AG04449 (cell line): ENCODE data around the gene OR2A7.
"Not testable (repeated sequence)": the region's sequence is repeated elsewhere in the genome, so short reads cannot be mapped to it uniquely, and the experiment has no call there.

Experiments
- CTCF ChIA-PET: fragments of 350-600 bp; formaldehyde crosslinking; extraction: SDS; loops from one replicate; lab custom pipeline; 2021; ENCODE audit warnings: antibody characterized with exemption; lab: Yijun Ruan, JAX
- POLR2A ChIA-PET: fragments of 400-600, 350-600 bp; formaldehyde crosslinking; extraction: SDS; loops from one replicate; lab custom pipeline; 2020; ENCODE audit warnings: antibody characterized with exemption, inconsistent platforms; lab: Yijun Ruan, JAX
- DNase-seq: peaks from one replicate; pipeline ENCODE4 v3.0.0-alpha.2; 2010; ENCODE audit warnings: low read depth, low spot score
- H3K4me3 ChIP-seq: 2 replicates; pipeline ENCODE4 v1.5.1; 2011; ENCODE audit warnings: low read depth, mild to moderate bottlenecking, control low read depth, low read length
- CTCF ChIP-seq: IDR thresholded peaks from one replicate; pipeline ENCODE4 v1.5.1; 2011; ENCODE audit warnings: mild to moderate bottlenecking, moderate library complexity, low read length, control low read depth, inconsistent platforms; ENCODE audit not compliant: insufficient read depth; ENCODE audit errors: missing control alignments

The OR2A7 gene

DNA sequence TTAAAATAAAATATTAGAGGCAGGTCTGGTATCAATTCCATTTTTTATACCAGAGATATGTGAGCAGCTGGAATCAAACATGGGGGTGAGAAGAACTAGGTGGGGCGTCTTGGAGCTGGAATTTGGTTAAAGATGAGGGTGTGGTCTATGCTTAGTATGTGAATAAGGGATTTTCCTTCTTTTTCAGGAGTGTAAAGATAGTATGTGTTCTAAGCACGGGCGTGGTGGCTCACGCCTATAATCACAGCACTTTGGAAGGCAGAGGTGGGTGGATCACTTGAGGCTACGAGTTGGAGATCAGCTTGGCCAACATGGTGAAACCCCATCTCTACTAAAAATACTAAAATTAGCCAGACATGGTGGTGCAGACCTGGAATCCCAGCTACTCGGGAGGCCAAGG, 10.7 kb upstream of the OR2A7 start:
- DNase-seq, H3K4me3 ChIP-seq, POLR2A ChIA-PET, CTCF ChIA-PET: not testable (repeated sequence)

DNA sequence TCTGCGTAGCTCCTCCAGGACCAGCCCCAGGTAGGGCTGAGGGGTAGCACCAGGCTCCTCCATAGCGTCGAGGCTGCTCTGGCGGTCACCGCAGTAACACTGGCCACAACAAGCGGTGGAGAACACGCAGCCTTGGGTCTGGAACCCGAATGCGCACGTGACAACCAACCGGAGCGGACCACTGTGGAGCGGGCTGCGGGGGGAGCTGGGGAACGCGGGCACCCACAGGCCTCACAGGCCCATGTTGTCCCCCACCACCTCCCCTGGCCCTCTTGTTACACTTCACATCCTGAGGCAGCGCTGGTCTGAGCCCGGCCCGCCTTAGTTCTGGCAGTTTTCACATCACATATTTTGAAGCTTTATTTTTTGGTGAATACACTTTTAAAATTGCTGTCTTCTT, 4.6 kb upstream of the OR2A7 start, which contains the start of gene CTAGE8:
Gene CTAGE8, minus strand, starts transcription at position 101 of the 400 bp plus-strand sequence. Its CDS starts 38 bp downstream, at position 63.
- CTCF ChIA-PET, DNase-seq, POLR2A ChIA-PET, H3K4me3 ChIP-seq: not testable (repeated sequence)

DNA sequence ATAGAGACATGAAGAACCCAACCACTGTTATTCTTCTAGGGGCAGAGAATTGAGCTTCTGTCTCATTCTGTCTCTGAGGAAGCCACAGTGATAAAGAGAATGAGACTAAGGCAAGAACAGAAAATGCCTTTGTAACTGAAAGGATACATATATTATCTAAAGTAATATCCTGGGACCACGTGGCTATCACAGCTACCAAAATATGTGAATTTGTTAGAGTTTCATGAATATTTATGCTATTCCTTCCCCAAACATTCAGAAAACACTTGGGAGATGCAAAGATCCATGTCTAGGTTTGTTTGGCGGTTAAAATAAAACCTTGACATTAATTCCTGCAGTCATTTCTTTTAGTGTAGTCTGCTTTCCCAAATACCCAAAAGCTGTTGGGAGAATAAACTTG, 2.5 kb downstream of the OR2A7 start:
- H3K4me3 ChIP-seq, CTCF ChIA-PET, DNase-seq, POLR2A ChIA-PET: not testable (repeated sequence)

DNA sequence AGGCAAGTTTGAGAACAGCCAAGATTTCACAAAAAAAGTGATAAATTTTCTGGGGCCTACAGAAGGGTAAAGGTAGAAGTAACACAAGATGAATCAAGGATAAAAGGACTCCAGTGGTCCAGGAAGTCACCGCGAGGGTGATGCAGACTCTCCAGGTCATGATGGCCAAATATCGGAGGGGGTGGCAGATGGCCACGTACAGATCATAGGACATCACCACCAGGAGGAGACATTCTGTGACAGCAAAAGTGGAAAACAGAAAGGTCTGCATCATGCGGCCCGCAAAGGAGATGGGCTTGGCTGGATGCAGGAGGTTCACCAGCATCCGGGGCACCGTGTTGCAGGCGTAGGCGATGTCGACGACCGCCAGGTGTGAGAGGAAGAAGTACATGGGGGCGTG, 5.5 kb downstream of the OR2A7 start:
- DNase-seq, H3K4me3 ChIP-seq, CTCF ChIA-PET, POLR2A ChIA-PET: not testable (repeated sequence)

DNA sequence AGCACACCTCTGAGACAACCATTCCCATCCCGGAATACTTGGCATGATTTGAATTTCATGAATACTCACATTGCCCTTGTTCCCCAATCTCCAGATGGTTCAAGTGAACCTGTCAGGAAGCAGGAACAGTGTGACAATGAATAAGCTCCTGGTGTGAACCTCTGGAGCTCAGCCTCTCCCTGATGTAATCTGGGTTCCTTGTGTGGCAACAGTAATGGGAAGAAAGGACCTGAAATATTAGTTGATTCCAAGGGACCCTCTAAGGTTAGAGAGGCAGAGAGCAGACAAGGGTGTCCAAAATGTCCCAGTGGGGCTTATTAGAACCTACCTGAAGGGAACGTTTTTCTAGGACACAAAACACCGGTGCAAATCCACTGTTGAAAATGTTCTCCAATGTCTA, 8.5 kb downstream of the OR2A7 start:
- CTCF ChIA-PET, result no interaction called here
- TF ChIP-seq CTCF, result no peak
- POLR2A ChIA-PET, result no interaction called here
- no peak overlapping the region for H3K4me3 ChIP-seq
- no peak for DNase-seq

- no peak for DNase-seq
- no peak for TF ChIP-seq CTCF
- no peak overlapping the region for H3K4me3 ChIP-seq
- POLR2A ChIA-PET, result no interaction called here
- CTCF ChIA-PET, result no interaction called here
Measured at GRCh38 chr7:144255471-144255897, 9.1 kb downstream of the OR2A7 start.

DNA sequence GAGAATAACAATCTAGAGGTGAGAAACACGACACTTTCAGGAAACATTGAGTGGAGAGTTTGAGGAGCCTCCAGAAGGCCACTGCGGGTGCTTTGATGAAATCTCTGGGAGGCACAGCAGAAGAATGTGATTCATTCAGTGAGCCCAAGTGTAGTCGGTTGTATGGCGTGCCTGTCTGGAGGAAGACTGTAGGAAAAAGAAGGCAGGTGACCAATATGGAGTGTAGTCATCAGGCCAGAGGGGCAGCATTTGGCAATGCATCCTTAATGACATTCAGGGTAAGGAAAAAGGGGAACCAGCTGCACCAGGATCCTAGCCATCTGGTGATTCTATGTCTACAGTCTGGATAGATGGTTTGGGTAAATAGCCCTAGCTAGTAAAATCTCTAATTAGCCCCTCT, 12.3 kb downstream of the OR2A7 start:
- DNase-seq, CTCF ChIA-PET, POLR2A ChIA-PET, H3K4me3 ChIP-seq: not testable (repeated sequence)

GRCh38 chr7:144247674-144248330, 16.8 kb downstream of the OR2A7 start:
- H3K4me3 ChIP-seq, DNase-seq, POLR2A ChIA-PET, CTCF ChIA-PET: not testable (repeated sequence)

DNA sequence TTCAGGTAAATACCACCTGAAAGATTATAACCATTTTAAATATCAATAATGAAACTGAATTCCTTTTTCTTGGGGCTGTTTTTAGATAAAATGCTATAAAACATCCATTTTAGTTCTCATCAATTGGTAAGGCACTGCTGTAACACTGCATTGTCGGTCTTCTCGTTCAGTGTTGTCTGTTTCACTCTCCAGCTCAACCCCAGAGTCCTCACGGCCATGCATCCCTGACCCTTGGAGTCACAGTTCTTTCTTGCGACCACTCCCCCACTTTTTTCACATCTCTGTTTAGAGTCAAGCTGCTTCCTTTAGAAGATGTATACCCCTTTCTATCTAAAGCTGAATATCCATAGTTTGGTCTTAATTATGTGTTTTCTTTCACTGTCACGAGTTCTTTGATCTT, 17.6 kb downstream of the OR2A7 start:
- H3K4me3 ChIP-seq, CTCF ChIA-PET, POLR2A ChIA-PET, DNase-seq: not testable (repeated sequence)

DNA sequence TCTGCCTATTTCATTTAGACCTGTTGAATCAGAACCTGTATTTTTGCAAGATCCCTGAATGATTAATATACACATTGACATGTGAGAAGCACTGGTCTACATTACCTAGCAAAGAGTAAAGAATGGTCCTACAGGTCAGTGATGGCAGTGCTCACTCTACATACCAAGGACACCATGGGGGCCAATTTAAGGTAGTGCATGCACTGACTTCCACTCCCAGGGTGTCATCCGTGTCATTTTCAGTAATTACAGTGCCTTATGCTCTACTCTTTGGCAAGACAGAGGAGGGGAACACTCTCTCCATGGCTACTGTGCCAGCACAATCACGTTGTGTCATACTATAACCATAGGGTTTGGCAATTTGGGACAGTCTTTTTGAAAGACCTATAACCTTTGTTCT, 19.2 kb downstream of the OR2A7 start:
- CTCF ChIA-PET, DNase-seq, H3K4me3 ChIP-seq, POLR2A ChIA-PET: not testable (repeated sequence)

DNA sequence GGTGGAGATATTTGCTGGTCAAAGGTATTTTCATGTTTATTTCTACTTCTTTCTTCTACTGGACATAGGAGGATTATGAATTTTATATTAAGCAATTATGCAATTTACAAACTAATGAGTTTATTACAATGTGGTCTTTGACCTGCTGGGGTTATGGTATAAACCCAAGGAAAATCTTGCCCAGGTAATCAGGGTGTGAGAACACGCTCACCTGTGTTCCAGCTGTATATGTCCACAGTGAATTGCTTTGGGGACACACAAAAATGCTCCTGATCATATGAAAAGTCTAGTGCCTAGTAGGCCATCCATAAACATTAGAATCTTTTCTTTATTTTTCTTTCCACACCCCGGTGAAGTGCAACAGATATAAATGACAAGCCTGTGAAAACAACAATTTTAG, 25.2 kb downstream of the OR2A7 start, which contains the start of gene OR2A42:
Gene OR2A42, minus strand, starts transcription at position 241 of the 400 bp plus-strand sequence. CDS start 6,762 bp downstream, outside the sequence.
- DNase-seq, CTCF ChIA-PET, H3K4me3 ChIP-seq, POLR2A ChIA-PET: not testable (repeated sequence)

DNA sequence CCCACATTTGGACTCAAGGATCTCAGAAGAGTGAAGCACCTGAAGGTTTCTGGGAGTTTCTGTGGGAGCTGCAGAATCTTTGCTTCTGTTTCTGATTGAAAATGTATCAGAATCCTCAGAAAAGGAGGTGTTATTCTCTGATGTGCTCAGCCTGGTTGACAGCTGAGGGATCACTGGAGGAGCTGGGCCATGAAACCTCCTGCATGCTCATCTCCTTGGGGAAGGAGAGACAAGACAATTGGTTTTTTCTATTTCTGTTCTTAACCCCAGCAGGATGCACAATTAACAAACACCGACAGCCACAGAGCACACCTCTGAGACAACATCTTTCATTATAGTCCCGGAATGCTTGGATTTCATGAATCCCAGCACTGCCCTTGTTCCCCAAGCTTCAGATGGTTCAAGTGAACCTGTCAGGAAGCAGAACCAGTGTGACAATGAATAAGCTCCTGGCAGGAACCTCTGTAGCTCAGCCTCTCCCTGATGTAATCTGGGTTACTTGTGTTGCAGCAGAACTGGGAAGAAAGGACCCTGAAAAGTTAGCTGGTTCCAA, 26.0 kb downstream of the OR2A7 start:
- CTCF ChIA-PET, H3K4me3 ChIP-seq, POLR2A ChIA-PET, DNase-seq: not testable (repeated sequence)

DNA sequence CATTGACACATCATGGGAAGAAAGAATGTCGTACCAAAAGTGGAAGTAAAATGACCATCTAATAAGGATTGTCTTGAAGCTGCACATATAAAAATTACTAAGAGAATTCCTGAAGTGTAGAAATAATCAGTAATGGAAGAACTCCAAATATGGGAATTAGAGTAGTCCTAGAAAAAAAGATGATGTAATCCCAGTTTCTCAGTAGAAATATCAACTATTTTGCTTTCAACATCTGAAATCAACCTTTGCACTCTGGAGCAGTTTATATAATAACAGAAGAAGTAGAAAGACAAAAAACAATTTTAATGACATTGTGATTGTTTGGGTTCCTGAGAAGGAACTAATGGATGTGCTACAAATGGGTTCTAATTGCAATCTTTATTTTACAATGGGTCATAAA, 31.6 kb downstream of the OR2A7 start:
- DNase-seq, POLR2A ChIA-PET, CTCF ChIA-PET, H3K4me3 ChIP-seq: not testable (repeated sequence)

DNA sequence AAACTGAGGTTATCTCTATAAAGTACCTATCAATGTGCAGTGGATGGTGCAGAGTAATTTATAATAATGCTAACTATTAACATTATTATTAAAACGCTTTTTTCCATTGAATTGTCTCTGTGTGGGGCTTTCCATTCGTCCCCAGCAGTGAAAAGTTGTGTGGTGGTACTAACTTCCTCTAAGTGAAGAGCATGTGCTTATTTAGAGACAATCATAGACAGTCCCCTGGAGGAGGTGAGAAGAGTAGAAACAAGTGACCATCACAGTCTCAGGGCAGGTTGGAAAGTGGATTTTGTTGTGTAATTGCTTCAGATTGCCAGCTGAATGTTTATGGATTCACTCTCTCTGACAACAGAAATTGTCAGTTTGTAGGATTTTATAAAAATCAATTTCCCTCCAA, 33.6 kb downstream of the OR2A7 start:
- DNase-seq, H3K4me3 ChIP-seq, CTCF ChIA-PET, POLR2A ChIA-PET: not testable (repeated sequence)

- CTCF ChIA-PET, POLR2A ChIA-PET, H3K4me3 ChIP-seq, DNase-seq: not testable (repeated sequence)
Measured at GRCh38 chr7:144228810-144229209, 35.8 kb downstream of the OR2A7 start.
